Measurements from ENCODE around the gene CARD9. TPM values are rescaled to one million over a fixed set of nuclear protein-coding genes. Genes with fewer than 3 reads are reported as not detected.
A peak's percentile ranks its signal among the peaks of the same experiment; 100 is the strongest.

CARD9 gene
- total RNA-seq, 2 donors from 2014 or later = 1.2 to 1.6 TPM

GRCh38 chr9:136383436-136383835 is 10.0 kb upstream of the CARD9 start:
- Mint-ChIP-seq H3K9me3 (no peaks in the 10 kb centered on the region), H3K4me1 (ENCODE audit: low read depth) (peaks cover 17% of the 10 kb centered on the region)
- no peak for ATAC-seq (replicated peaks in 1 of 2)

GRCh38 chr9:136381966-136382513 is 8.6 kb upstream of the CARD9 start:
- Mint-ChIP-seq H3K4me1 (ENCODE audit: low read depth) (peaks cover 17% of the 10 kb centered on the region), H3K27ac (no peak overlapping the region), H3K9me3 (no peaks in the 10 kb centered on the region), H3K27me3 (ENCODE audit: low read depth) (no peaks in the 10 kb centered on the region), H3K4me3 (no peak overlapping the region), H3K36me3 (ENCODE audit: insufficient read depth in 2 of 2) (peaks cover 4 to 6% of the 10 kb centered on the region in 2 donors)
- DNase-seq (no peak), ATAC-seq (replicated peaks in 1 of 2) (no peak)

More at GRCh38 chr9:136383436-136383835, 10.0 kb upstream of the CARD9 start:
- no peak for DNase-seq
- peaks cover 6 to 13% of the 10 kb centered on the region in 2 donors for H3K36me3 Mint-ChIP-seq (ENCODE audit: insufficient read depth in 2 of 2)
- H3K27me3 Mint-ChIP-seq (ENCODE audit: low read depth) = no peaks in the 10 kb centered on the region
- H3K4me3 Mint-ChIP-seq = no peak overlapping the region
- H3K27ac Mint-ChIP-seq = no peak overlapping the region

GRCh38 chr9:136381311-136381710 is 7.8 kb upstream of the CARD9 start:
- no peaks in the 10 kb centered on the region for H3K27me3 Mint-ChIP-seq (ENCODE audit: low read depth)
- H3K4me1 Mint-ChIP-seq (ENCODE audit: low read depth) = peaks cover 17% of the 10 kb centered on the region
- peaks cover 4 to 6% of the 10 kb centered on the region in 2 donors for H3K36me3 Mint-ChIP-seq (ENCODE audit: insufficient read depth in 2 of 2)

GRCh38 chr9:136380381-136380780 is 6.9 kb upstream of the CARD9 start:
- H3K9me3 Mint-ChIP-seq = no peaks in the 10 kb centered on the region
- H3K27me3 Mint-ChIP-seq (ENCODE audit: low read depth) = no peaks in the 10 kb centered on the region
- H3K36me3 Mint-ChIP-seq (ENCODE audit: insufficient read depth in 2 of 2) = peaks cover 4 to 6% of the 10 kb centered on the region in 2 donors
- no peak overlapping the region for H3K27ac Mint-ChIP-seq
- no peak for DNase-seq
- H3K4me1 Mint-ChIP-seq (ENCODE audit: low read depth) = peaks cover 9% of the 10 kb centered on the region
- no peak for ATAC-seq (replicated peaks in 1 of 2)
- H3K4me3 Mint-ChIP-seq = no peak overlapping the region

More at GRCh38 chr9:136381311-136381710, 7.8 kb upstream of the CARD9 start:
- DNase-seq (no peak), ATAC-seq (replicated peaks in 1 of 2) (no peak)
- H3K9me3 Mint-ChIP-seq = no peaks in the 10 kb centered on the region
- H3K4me3 Mint-ChIP-seq = no peak overlapping the region
- H3K27ac Mint-ChIP-seq = no peak overlapping the region

GRCh38 chr9:136379891-136380290 is 6.4 kb upstream of the CARD9 start:
- DNase-seq (no peak), ATAC-seq (replicated peaks in 1 of 2) (no peak)
- peaks cover 4% of the 10 kb centered on the region for H3K4me1 Mint-ChIP-seq (ENCODE audit: low read depth)
- H3K36me3 Mint-ChIP-seq (ENCODE audit: insufficient read depth in 2 of 2) = peaks cover 2 to 4% of the 10 kb centered on the region in 2 donors
- H3K9me3 Mint-ChIP-seq = no peaks in the 10 kb centered on the region
- H3K4me3 Mint-ChIP-seq = no peak overlapping the region
- no peak overlapping the region for H3K27ac Mint-ChIP-seq
- no peaks in the 10 kb centered on the region for H3K27me3 Mint-ChIP-seq (ENCODE audit: low read depth)

GRCh38 chr9:136379401-136379800 is 5.9 kb upstream of the CARD9 start:
- no peaks in the 10 kb centered on the region for H3K9me3 Mint-ChIP-seq
- ATAC-seq (replicated peaks in 1 of 2) (no peak), DNase-seq (no peak)
- H3K36me3 Mint-ChIP-seq (ENCODE audit: insufficient read depth in 2 of 2) = no peaks in the 10 kb centered on the region
- H3K27ac Mint-ChIP-seq = no peak overlapping the region
- no peaks in the 10 kb centered on the region for H3K27me3 Mint-ChIP-seq (ENCODE audit: low read depth)
- no peak overlapping the region for H3K4me3 Mint-ChIP-seq
- H3K4me1 Mint-ChIP-seq (ENCODE audit: low read depth) = no peaks in the 10 kb centered on the region

GRCh38 chr9:136379003-136379287 is 5.5 kb upstream of the CARD9 start:
- DNase-seq (no peak), ATAC-seq (replicated peaks in 1 of 2) (no peak)
- Mint-ChIP-seq H3K9me3 (no peaks in the 10 kb centered on the region), H3K4me3 (no peak overlapping the region), H3K27ac (no peak overlapping the region), H3K4me1 (ENCODE audit: low read depth) (no peaks in the 10 kb centered on the region), H3K36me3 (ENCODE audit: insufficient read depth in 2 of 2) (no peaks in the 10 kb centered on the region), H3K27me3 (ENCODE audit: low read depth) (no peaks in the 10 kb centered on the region)

- Mint-ChIP-seq H3K36me3 (ENCODE audit: insufficient read depth in 2 of 2) (no peaks in the 10 kb centered on the region), H3K4me1 (ENCODE audit: low read depth) (no peaks in the 10 kb centered on the region), H3K4me3 (no peak overlapping the region), H3K27ac (no peak overlapping the region), H3K9me3 (no peaks in the 10 kb centered on the region), H3K27me3 (ENCODE audit: low read depth) (no peaks in the 10 kb centered on the region)
- ATAC-seq (replicated peaks in 1 of 2) (no peak), DNase-seq (no peak)
Observed at GRCh38 chr9:136378170-136379002, 4.9 kb upstream of the CARD9 start.

- Mint-ChIP-seq H3K36me3 (ENCODE audit: insufficient read depth in 2 of 2) (no peaks in the 10 kb centered on the region), H3K4me1 (ENCODE audit: low read depth) (no peaks in the 10 kb centered on the region), H3K27me3 (ENCODE audit: low read depth) (no peaks in the 10 kb centered on the region), H3K27ac (no peak overlapping the region), H3K9me3 (no peaks in the 10 kb centered on the region), H3K4me3 (no peak overlapping the region)
- no peak for ATAC-seq (replicated peaks in 1 of 2)
- no peak for DNase-seq
Observed at GRCh38 chr9:136377341-136378169, 4.1 kb upstream of the CARD9 start.

- Mint-ChIP-seq H3K4me3 (no peak overlapping the region), H3K4me1 (ENCODE audit: low read depth) (no peaks in the 10 kb centered on the region), H3K27ac (no peak overlapping the region), H3K9me3 (no peaks in the 10 kb centered on the region), H3K36me3 (ENCODE audit: insufficient read depth in 2 of 2) (no peaks in the 10 kb centered on the region), H3K27me3 (ENCODE audit: low read depth) (no peaks in the 10 kb centered on the region)
- ATAC-seq (replicated peaks in 1 of 2) = no peak
- DNase-seq = no peak
Observed at GRCh38 chr9:136376457-136376856, 3.0 kb upstream of the CARD9 start.

- Mint-ChIP-seq H3K27ac (no peak overlapping the region), H3K4me1 (ENCODE audit: low read depth) (no peaks in the 10 kb centered on the region), H3K27me3 (ENCODE audit: low read depth) (no peaks in the 10 kb centered on the region), H3K36me3 (ENCODE audit: insufficient read depth in 2 of 2) (no peaks in the 10 kb centered on the region), H3K9me3 (no peaks in the 10 kb centered on the region), H3K4me3 (no peak overlapping the region)
- ATAC-seq (replicated peaks in 1 of 2) (no peak), DNase-seq (no peak)
Observed at GRCh38 chr9:136375096-136375495, 1.6 kb upstream of the CARD9 start.

GRCh38 chr9:136374183-136374575 is 710 bp upstream of the CARD9 start:
- Mint-ChIP-seq H3K27me3 (ENCODE audit: low read depth) (no peaks in the 10 kb centered on the region), H3K4me3 (no peak overlapping the region), H3K9me3 (no peaks in the 10 kb centered on the region), H3K36me3 (ENCODE audit: insufficient read depth in 2 of 2) (no peaks in the 10 kb centered on the region), H3K27ac (no peak overlapping the region), H3K4me1 (ENCODE audit: low read depth) (no peaks in the 10 kb centered on the region)
- DNase-seq (no peak), ATAC-seq (replicated peaks in 1 of 2) (no peak)

GRCh38 chr9:136372561-136373299 is 739 bp downstream of the CARD9 start:
- no peak overlapping the region for H3K27ac Mint-ChIP-seq
- no peaks in the 10 kb centered on the region for H3K36me3 Mint-ChIP-seq (ENCODE audit: insufficient read depth in 2 of 2)
- ATAC-seq (replicated peaks in 1 of 2) = no peak
- no peaks in the 10 kb centered on the region for H3K9me3 Mint-ChIP-seq
- no peaks in the 10 kb centered on the region for H3K4me1 Mint-ChIP-seq (ENCODE audit: low read depth)
- peak overlapping the region; percentile 15 for H3K4me3 Mint-ChIP-seq
- DNase-seq = no peak
- H3K27me3 Mint-ChIP-seq (ENCODE audit: low read depth) = no peaks in the 10 kb centered on the region
